GM15510 (cell line): ENCODE results near the gene DNAL1.

Source experiments
- POLR2A ChIP-seq: IDR thresholded peaks from 3 replicates; pipeline ENCODE4 v1.6.1; 2011; ENCODE audit warnings: borderline replicate concordance; ENCODE audit not compliant: insufficient read length; ENCODE audit errors: extremely low read depth

The DNAL1 gene

DNA sequence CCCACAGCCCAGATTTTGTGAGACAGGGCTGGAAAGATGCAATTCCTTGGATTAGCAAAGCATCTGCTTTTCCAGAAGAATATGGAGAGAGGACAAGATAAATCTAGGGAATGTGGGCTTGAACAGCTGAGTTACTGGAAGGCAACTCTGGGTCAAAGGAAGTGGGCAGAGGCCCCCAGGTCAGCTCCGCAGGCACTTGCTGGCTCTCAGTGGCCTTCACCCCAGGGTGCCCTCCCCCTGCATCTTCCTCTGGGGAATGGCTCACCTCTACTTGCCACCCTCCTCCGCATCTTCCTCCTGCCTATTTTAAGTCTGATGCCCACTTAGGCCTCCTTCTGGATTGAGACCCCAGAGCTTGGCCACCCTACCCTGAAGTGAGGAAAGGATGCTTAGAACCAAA lies 79.9 kb downstream of the DNAL1 start:
- TF ChIP-seq POLR2A: no peak

DNA sequence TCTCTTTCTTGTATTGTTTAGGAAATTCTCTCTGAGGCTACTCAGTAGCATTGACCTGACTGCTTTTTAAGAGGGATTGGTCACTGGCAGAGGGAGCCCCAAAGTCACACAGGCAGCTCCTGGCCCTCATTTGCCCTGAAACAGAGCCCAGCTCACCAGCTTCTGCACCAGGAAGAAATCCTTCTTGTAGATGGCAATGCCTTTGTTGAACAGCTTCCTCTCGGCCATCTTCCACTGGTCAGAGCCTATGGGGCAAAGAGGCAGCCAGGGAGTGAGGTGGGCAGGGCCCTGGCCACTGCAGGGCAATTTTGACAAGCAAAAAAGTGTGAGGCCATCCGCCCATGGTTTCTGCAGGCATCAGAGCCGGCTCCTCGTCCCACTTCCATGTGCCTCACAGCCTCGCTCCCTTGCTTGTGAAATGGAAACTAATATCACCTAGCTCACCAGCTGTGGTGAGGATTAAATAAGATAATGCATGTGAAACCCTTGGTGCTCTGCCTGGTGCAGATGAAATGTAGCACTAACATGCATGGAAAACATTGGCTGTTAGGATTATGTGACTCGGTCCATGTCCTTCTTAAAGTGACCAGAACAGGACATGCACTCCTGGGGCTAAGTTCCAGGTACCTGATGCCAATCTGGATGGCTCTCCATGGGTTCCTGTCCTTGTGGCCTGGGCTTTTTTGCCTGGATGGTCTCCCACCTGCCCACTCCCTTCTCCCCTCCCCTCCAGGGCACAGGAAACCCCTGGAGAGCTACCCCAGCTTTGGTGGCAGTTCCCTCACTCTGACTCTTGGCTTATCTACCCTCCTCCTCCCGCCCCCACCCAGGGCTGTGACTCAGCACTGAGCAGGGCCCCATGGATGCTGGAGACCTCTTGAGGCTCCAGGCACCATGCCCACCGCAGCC lies 80.6 kb downstream of the DNAL1 start:
- TF ChIP-seq POLR2A: no peak

DNA sequence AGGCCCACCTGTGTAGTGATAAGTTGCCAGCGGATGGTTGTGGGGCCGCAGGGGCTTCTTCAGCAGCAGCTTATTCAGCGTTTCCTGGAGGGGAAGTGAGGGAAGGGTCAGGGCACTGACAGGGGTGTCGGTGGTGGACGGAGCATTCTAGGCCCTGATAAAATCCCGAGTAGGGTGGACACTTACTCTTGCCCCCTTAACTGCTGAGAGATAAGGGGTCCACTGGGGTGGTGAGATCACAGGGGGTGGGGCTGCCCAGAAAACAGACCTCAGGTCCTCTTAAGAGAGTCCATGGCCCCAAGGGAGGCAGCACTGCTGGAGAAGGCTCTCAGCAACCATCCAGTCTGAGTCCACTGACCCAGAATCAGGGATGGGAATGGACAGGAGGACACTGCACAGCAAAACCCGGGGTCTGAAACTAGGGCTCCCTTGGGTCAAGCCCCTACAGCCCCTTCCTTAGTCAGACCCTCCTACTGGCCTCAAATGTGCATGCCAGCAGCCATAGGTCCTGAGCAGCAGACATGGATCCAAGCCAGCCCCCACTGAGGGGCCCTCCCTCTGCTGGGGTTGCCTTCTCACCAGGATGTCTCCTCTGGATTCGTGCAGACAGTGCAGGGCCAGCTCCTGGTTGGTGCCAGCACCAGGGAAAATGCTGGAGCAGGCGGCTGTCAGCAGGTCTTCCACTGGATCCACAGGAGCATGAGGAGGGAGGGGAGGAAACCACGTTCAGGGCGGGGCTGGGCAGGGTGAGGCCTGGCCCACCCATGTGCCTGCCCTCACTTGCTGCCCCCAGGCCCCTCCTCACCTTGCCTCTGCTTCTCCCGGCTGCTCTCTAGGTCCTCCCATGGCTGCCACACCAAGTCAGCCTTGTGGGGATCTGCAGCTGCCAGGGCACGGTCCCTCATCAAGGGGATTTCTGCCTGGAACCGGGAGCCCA lies 81.5 kb downstream of the DNAL1 start:
- TF ChIP-seq POLR2A: no peak

DNA sequence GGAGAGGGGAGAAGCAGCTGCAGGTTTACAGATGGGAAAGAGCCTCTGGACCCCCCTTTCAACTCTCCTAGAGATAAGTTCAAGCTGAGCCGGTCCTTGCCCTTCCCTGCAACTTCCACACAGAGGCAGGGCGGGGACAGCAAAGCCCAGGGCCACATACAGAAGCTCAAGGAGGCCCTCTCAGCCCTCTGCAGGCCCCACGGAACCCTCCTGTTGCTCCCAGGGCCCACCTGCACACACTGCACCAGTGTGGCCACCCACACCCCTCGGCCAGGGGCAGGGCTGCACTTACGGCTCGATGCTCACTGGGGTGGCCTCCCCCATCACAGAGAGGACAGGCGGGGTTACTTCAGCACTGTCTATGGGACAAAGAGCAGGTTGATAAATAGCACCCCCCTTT lies 82.4 kb downstream of the DNAL1 start:
- TF ChIP-seq POLR2A: no peak

DNA sequence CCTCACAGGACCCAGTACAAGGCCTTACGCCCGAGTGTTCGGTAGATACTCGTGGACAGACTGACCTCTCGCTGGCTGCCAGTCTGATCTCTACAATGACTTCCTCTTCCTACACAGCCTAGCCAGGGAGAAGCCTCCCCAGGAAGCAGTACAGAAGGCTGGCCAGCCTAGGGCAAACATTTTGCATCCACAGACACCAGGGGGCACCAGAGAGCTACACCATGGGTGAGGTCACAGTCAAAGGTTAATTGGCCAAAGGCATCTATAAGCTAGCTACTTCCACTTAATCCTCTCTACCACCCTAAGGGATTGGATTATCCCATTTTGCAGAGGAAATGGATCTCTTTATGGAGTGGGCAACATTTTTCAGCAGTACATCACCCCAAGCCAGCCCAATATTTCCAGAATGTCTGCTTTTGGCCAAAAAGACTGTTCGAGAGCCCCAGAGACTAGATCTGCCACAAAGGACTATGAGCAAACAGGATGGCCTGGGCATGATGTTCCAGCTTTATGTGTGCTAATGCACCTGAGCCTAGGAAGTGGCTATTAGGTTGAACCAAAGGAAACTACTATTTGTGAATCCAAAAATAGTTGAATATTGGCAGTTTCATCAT lies 84.0 kb downstream of the DNAL1 start:
- TF ChIP-seq POLR2A: no peak

DNA sequence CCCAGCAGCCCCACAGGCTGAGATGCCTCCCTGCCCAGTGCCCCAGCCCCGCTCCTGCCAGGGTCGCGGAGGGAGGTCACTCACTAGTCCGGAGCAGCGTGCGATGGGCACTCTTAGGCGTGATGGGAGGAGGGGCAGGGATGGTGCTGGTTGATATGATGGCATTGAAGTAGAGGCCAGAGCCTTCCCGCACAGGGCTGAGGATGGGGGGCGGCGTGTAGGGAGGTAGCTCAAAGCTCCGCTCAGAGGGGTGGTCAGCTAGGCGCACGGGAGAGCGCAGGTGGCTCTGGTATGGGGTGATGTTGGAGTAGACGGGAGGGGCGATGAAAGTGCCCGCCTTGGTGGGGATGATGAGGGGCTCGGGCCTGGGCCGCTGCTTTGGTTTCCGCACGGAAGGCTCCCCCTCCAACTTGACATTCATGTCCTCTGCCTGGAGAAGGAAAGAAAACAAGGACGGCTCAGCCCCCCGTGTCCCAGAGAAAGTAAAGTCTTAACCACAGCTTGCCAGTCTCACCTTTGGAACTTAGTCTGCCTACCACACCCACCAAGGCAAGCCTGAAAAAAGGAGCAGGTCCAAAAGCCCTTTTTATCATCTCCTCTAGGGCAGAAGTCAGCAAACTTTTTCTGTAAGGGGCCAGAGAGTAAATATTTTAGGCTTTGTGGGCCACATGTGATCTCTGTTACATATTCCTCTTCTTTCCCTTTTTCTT lies 84.9 kb downstream of the DNAL1 start:
- no peak for TF ChIP-seq POLR2A

DNA sequence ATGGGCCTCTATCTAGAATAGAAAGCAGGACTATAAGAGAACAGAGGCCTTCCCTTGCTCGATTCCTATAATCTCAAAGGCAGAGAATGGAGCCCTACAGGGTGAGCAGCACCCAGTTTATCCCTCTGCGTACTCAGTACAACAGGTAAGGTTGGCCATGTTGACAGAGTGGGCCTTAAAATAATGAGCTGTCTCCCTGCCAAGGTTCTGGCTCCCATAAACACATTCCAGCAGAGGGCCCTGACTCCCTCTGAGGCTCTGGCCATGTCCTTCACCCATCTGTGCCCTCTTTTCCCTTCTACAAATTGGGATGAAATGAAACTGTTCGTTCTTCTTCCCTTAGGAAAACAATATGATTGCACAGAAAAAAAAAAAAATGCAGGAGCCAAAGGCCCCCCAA lies 86.3 kb downstream of the DNAL1 start:
- no peak for TF ChIP-seq POLR2A

DNA sequence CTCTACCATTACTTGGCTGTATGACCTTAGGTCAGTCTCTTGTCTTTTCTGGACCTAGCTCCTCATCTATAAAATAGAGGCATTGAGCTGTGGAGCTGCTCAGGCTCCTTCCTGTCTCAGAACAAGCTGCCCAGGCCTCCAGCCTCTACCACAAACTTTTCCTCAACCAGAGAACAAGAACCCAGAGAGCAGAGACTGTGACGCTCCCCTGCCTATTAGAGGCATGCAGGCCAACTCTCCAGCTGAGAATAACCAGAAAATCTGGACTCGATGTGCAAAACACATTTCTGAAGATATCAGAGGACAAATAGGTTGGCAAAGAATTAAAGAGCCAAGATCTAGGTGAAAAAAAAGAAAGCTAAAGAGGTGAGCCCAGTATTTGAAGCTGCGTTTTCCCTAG lies 87.2 kb downstream of the DNAL1 start:
- TF ChIP-seq POLR2A: no peak

DNA sequence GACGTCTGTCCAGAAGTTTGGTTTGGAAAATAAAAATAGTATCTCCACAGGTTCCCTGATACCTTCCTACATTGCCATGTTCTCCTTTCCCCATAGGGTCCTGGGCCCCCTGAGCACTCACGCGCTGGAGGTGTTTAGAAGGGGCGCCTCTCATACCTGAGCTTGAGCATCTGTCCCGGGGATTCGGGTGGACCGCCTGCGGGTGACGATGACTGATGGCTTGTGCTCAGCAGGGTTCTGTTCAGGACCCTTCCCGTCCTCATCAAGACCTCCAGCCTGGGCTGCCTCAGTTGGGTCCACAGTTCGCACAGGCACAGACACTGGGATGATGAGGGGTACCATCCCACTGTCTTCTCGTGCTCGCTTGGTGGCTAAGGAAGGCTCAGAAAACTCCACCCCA lies 92.1 kb downstream of the DNAL1 start:
- TF ChIP-seq POLR2A: no peak

DNA sequence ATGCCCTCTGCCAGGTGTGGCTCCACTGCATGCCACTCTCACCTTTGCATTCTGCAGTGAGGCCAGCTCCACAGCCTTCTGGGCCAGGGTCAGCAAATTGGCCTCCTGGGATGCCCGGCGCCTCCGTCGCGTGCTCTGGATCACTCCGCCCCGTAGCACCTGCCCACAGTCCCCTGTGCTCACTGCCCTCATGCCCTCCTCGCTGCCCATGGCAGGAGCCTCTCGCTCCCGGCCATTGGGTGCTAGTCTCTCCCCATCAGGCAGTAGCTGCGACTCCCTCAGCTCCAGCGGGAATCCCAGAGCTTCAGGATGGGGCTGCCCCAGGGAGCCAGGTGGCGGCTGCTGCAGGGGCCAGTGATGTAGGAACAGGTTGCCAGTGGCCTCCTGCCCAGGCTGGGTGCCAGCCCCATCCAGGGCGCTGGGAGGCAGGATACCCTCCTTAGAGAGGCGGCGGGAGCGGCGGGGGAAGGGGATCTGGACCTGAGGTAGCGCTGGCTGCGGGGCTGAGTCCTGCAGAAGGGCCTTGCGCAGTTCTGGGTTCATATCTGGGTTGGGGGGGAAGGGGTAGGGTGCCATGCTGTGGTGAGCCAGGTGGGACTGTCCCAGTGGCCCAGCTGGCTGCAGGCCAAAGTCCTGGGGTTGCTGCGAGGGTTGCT lies 93.9 kb downstream of the DNAL1 start:
- no peak for TF ChIP-seq POLR2A

DNA sequence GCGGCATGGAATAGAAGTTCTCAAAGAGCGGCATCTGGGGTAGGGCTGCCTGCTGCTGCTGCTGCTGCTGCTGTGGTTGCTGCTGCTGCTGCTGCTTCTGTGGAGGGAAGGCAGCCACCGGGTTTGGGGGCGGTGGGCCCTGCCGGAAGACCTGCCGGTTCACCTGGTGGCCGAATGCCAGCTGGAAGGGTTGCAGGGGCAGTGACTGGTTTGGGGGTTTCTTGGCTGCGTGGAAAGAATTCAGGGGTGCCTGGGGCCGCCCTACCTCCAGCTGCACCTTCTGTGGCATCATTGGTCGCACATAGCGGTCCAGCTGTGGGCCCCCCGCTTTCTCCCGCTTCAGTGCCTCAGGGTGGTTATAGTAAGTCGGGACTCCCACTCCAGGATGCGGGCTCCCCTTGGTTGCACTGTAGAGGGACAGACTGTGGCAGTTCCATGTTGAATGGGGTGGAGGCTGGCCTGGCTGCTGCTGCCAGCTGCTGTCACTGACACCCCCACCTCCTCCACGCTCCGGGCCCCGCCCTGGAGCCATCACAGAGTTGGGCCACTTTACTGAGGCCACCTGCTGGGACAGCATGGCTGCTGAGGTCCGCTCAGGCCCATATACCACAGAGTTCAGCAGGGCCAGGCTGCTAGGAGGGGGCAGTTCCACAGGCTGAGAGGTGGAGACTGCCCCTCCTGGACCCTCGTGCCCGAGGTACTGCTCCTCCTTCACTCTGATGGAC lies 94.5 kb downstream of the DNAL1 start:
- no peak for TF ChIP-seq POLR2A

DNA sequence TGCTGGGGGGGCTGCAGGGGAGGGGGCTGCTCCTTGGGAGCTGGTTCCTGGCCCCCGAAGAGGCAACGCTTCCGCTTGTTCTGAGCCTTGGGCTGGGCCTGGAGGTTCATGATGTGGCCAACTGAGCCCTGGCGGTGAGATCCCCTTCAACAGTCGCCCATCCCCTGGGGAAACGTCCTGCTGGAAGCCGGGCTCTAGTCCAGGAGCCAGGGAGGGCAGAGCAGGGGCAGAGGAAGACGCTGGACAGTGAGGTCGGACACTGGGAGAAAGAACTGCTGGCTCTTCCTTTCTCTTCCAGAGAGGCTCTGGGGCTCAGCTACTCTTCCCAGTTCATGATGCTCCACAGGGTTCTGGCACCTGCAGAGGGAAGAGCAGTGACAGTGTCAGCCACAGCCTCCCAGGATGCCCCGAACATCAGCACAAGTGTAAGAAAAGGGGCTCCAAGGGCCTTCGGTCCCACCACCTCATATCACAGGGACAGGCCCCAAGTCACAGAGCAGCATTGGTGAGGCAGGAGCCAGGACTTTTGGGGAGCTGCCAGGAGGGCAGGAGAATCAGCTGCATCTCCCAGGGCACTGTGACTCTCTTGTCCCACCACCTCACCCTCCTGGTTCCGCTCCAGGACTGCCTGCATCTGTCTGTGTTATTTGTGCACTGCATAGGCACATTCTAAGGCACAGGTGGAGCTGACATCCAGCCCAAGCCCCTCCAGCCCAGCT lies 95.3 kb downstream of the DNAL1 start:
- TF ChIP-seq POLR2A: no peak
